Heart left ventricle (tissue), 16 donors: ENCODE results near the gene HSPA4. TPM values are rescaled to one million over a fixed set of nuclear protein-coding genes. Genes with fewer than 3 reads are reported as not detected.

Experiments used
- ATAC-seq, 4 donors: fragments of 200-7000 bp; cut with Tn5 transposase; one replicate each; pipeline ENCODE4 v1.9.1; 2020 to 2022; ENCODE audit warnings: moderate library complexity in 4 of 4, mild to moderate bottlenecking in 3 of 4, moderate number of reproducible peaks in 1 of 4
- DNase-seq, 5 donors: peaks; one replicate each; pipeline ENCODE4 v3.0.0-alpha.2; 2020
- H3K27ac ChIP-seq, 12 donors: fragments of 200-600 bp; sonication (generic) in 4 of 12; one replicate each; pipeline versions ENCODE4 v1.5.0 to v1.8.0; 2016 to 2022; ENCODE audit warnings: mild to moderate bottlenecking in 2 of 12
- H3K27me3 ChIP-seq, 9 donors: fragments of 200-600 bp; sonication (generic) in 2 of 9; one replicate each; pipeline versions ENCODE4 v1.5.1 to v1.8.0; 2016 to 2022; ENCODE audit warnings: mild to moderate bottlenecking in 3 of 9
- H3K36me3 ChIP-seq, 9 donors: fragments of 200-600 bp; sonication (generic) in 2 of 9; one replicate each; pipeline versions ENCODE4 v1.5.0 to v1.8.0; 2018 to 2022; ENCODE audit warnings: mild to moderate bottlenecking in 2 of 9
- H3K4me1 ChIP-seq, 12 donors: fragments of 200-600 bp; sonication (generic) in 4 of 12; one replicate each; pipeline versions ENCODE4 v1.5.0 to v1.8.0; 2016 to 2022; ENCODE audit warnings: mild to moderate bottlenecking in 3 of 12
- H3K4me3 ChIP-seq, 12 donors: fragments of 200-600 bp; sonication (generic) in 4 of 12; one replicate each; pipeline versions ENCODE4 v1.5.0 to v1.8.0; 2017 to 2022; ENCODE audit warnings: mild to moderate bottlenecking in 9 of 12, moderate library complexity in 4 of 12
- H3K9me3 ChIP-seq, 12 donors: fragments of 200-600 bp; sonication (generic) in 4 of 12; one replicate each; pipeline versions ENCODE4 v1.5.0 to v1.8.0; 2016 to 2022; ENCODE audit warnings: mild to moderate bottlenecking in 1 of 12
- POLR2A ChIP-seq, 2 donors: fragments of 450-650 bp; IDR thresholded peaks; one replicate each; pipeline ENCODE4 v1.6.1; 2017; ENCODE audit warnings: antibody characterized with exemption in 2 of 2, mild to moderate bottlenecking in 2 of 2, moderate library complexity in 2 of 2
- WGBS, 4 donors: extraction: QIAGEN DNeasy Blood & Tissue Kit in 2 of 4; methylation state at CpG; one replicate each; pipeline versions ENCODE4 v1.1.5 to v1.1.7; 2013 to 2018; 5-methylcytosine and 5-hydroxymethylcytosine counted together
- intact Hi-C, 10 donors: fragments of 100-400 bp; cut with DNase I; formaldehyde crosslinking; loops; one replicate each; pipeline versions ENCODE4 v1.11.1 to v1.14.2; 2022
- polyA plus RNA-seq, 2 donors: library from polyadenylated mRNA; stranded (reverse); fragments of 200-250 nt; gene quantifications; one replicate each; pipeline ENCODE4 v1.2.3, GENCODE V29; 2013
- total RNA-seq, 9 donors: library from RNA; depleted of rRNA in 2 of 9; stranded (reverse); fragments of >200 nt in 2 of 9; fragmentation: NEBNext Ultra II Directional in 3 of 9; extraction: Animal tissue kit (Norgen Biotek cat#: 25700) in 3 of 9; gene quantifications; one replicate each; pipeline versions ENCODE4 v1.1.0 to v1.2.4, GENCODE V29; 2016 to 2023
- TF ChIP-seq, protein P1 (sequence below), 12 donors: fragments of 200-600 bp; sonication (generic) in 4 of 12; IDR thresholded peaks; one replicate each; pipeline versions ENCODE4 v1.5.0 to v1.8.0; 2018 to 2022; ENCODE audit warnings: antibody characterized with exemption in 12 of 12, mild to moderate bottlenecking in 5 of 12
- donor health status: ischemic (EF 13 %, LVEDD 7.1; RV severe dilation, severe dysfunction).
- donor health status: healthy with polysubstance abuse.
- donor health status: DM: no; HTN: yes; CAD: no.
- donor health status: DM: no; HTN: no; CAD: no.
- donor health status: ischemic (EF 25% LVEDD 6.9; RV normal size, moderate dysfunction).
- donor health status: ischemic (EF 25% LVEDD 5.7; RV mildly dilated, moderate dysfunction).
- donor health status: healthy.
- donor health status: DM: yes; HTN: yes; CAD: no.
- donor health status: ischemic (EF 35%, LVEDD 5.7; RV mildly dilated, moderate dysfunction).
- donor health status: nonischemic (EF 11% LVEDD 7.7; RV severe dilation, severe dysfunction).
- donor health status: DM: yes; HTN: yes; CAD: no.
- donor health status: PGD.
- donor health status: ischemic (EF 29% LVEDD 5.4; RV normal size, mild dysfunction).
- donor health status: nonischemic (EF 23%, LVEDD 6.1; RV moderate dilation, normal function).

Gene HSPA4
- total and polyA plus RNA-seq, 11 donors = 57.5 to 132 (median 98.5) TPM

- peak in 3 of 4 donors; percentile 33 to 58 (median 52) for ATAC-seq
- intact Hi-C loops = loop anchor here in 3 of 10 donors (5.0 to 10.0 kb wide), 3 partner anchors 88 to 188 kb away; partner anchors contain the start of genes AFF4 (in 2 of the 3), GDF9 (in 1 of the 3) and UQCRQ (in 1 of the 3)
- WGBS, 4 donors = 1 to 3% (median 1%) methylated on average over 50 to 59 of the region's 59 CpGs
- Histone ChIP-seq H3K9me3 (no peaks in the 10 kb centered on the region), H3K27ac (peak overlapping the region; percentile 87 to 99 (median 97)), H3K36me3 (peaks cover 0 to 4% (median 0%) of the 10 kb centered on the region in 9 donors), H3K4me3 (peak overlapping the region; percentile 54 to 99 (median 80)), H3K4me1 (peaks cover 5 to 59% (median 43%) of the 10 kb centered on the region in 12 donors), H3K27me3 (no peaks in the 10 kb centered on the region)
- TF ChIP-seq, protein P1, sequence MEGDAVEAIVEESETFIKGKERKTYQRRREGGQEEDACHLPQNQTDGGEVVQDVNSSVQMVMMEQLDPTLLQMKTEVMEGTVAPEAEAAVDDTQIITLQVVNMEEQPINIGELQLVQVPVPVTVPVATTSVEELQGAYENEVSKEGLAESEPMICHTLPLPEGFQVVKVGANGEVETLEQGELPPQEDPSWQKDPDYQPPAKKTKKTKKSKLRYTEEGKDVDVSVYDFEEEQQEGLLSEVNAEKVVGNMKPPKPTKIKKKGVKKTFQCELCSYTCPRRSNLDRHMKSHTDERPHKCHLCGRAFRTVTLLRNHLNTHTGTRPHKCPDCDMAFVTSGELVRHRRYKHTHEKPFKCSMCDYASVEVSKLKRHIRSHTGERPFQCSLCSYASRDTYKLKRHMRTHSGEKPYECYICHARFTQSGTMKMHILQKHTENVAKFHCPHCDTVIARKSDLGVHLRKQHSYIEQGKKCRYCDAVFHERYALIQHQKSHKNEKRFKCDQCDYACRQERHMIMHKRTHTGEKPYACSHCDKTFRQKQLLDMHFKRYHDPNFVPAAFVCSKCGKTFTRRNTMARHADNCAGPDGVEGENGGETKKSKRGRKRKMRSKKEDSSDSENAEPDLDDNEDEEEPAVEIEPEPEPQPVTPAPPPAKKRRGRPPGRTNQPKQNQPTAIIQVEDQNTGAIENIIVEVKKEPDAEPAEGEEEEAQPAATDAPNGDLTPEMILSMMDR (IDR thresholded peaks at IDR 0.05) = no peak
- no peak for TF ChIP-seq POLR2A (IDR thresholded peaks at IDR 0.05)
- peak; percentile 49 to 80 (median 63) for DNase-seq
These were observed 733 bp downstream of the HSPA4 start for GRCh38 chr5:133052317-133053175.

DNA sequence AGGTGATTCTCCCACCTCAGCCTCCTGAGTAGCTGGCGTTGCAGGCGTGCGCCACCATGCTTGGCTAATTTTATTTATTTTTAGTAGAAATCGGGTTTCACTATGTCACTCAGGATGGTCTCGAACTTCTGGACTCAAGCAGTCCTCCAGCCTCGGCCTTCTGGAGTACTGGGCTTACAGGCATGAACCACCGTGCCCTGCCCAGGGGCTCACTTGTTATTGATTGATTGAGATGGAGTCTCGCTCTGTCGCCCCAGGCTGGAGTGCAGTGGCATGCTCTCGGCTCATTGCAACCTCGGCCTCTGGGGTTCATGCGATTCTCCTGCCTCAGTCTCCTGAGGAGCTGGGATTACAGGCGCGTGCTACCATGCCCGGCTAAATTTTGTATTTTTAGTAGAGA lies 1.6 kb downstream of the HSPA4 start:
- WGBS, 4 donors = 89 to 95% (median 94%) methylated on average over 12 to 15 of the region's 15 CpGs
- DNase-seq (peak in 1 of 5 donors; percentile 10), ATAC-seq (no peak)
- H3K4me3 ChIP-seq = peak overlapping the region in 10 of 12 donors; percentile 67 to 99 (median 80)
- TF ChIP-seq POLR2A (IDR thresholded peaks at IDR 0.05) = no peak
- TF ChIP-seq, protein P1 (IDR thresholded peaks at IDR 0.05) = no peak
- peaks cover 5 to 68% (median 47%) of the 10 kb centered on the region in 12 donors for H3K4me1 ChIP-seq
- intact Hi-C loops = loop anchor here in 3 of 10 donors (5.0 to 10.0 kb wide), 3 partner anchors 89 to 189 kb away; partner anchors contain the start of genes AFF4 (in 2 of the 3), GDF9 (in 1 of the 3) and UQCRQ (in 1 of the 3)
- peaks cover 0 to 4% (median 0%) of the 10 kb centered on the region in 9 donors for H3K36me3 ChIP-seq
- peak overlapping the region in 1 of 12 donors; percentile 99 for H3K27ac ChIP-seq
- no peaks in the 10 kb centered on the region for H3K9me3 ChIP-seq
- H3K27me3 ChIP-seq = no peaks in the 10 kb centered on the region

GRCh38 chr5:133054697-133055471 lies 3.1 kb downstream of the HSPA4 start:
- H3K4me1 ChIP-seq = peaks cover 5 to 67% (median 41%) of the 10 kb centered on the region in 12 donors
- 89 to 94% (median 92%) methylated on average over 7 of the region's 7 CpGs for WGBS, 4 donors

More at GRCh38 chr5:133054697-133055471, 3.1 kb downstream of the HSPA4 start:
- no peak for DNase-seq
- Histone ChIP-seq H3K27ac (no peak overlapping the region), H3K27me3 (no peaks in the 10 kb centered on the region), H3K36me3 (peaks cover 0 to 4% (median 0%) of the 10 kb centered on the region in 9 donors), H3K4me3 (no peak overlapping the region), H3K9me3 (no peaks in the 10 kb centered on the region)
- ATAC-seq = no peak
- intact Hi-C loops = loop anchor here in 3 of 10 donors (5.0 to 10.0 kb wide), 3 partner anchors 90 to 190 kb away; partner anchors contain the start of genes AFF4 (in 2 of the 3), GDF9 (in 1 of the 3) and UQCRQ (in 1 of the 3)
- TF ChIP-seq, protein P1 (IDR thresholded peaks at IDR 0.05) = no peak
- TF ChIP-seq POLR2A (IDR thresholded peaks at IDR 0.05) = no peak
